Activated CD8-positive, alpha-beta memory T cell treated with anti-CD3 and anti-CD28 coated beads, Interleukin-2, amount 50 U/mL, for 24 hours (primary cell): ENCODE measurements around the gene DDX27.

Source experiments
- DNase-seq: peaks from one replicate; pipeline ENCODE4 v3.0.0-alpha.2; 2020; ENCODE audit errors: extremely low read depth

Gene DDX27

DNA sequence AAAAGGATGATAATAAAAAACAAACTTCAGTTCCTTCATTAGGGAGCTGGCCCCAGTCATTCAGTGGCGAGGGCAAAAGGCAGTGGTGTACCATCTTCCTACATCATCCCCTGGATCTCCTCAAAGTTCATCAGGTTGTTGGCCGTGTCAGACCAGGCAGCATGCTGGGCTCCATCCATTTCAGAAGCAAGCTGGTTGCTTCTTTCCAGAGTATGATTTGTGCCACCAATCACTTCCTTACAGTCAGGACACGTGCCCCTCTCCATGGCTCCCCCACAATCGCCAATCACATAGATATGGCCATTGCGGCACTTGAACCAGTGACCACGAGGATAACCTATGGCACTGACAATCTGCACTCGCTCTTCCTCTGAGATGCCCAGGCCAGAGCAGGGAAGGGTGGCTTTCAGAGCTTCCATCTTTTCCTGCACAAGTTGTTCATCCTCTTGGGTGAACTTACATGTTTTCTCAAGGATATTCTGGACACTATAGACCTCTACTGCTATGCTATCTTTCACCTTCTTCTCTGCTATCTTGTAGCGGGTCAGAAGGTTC lies 28.0 kb downstream of the DDX27 start:
- DNase-seq, result no peak

DNA sequence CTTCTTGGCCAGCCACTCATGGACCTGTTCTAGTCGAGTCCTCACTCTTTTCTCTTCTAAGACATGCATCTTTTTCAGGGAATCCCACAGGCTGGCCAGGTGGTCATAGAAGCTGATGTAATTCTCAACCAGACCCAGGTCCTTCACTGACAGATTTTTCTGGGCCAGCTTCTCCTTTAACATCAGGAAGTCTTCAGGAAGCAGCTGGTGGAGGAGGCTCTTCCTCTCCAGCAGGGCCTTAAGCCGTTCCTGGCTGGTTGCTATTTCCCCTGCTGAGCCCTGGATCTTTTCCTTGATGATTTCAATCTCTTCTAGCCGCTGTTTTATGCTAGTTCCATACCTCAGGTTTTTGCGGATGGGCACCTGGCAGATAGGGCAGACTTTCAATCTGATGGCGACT lies 28.6 kb downstream of the DDX27 start:
- no peak for DNase-seq

DNA sequence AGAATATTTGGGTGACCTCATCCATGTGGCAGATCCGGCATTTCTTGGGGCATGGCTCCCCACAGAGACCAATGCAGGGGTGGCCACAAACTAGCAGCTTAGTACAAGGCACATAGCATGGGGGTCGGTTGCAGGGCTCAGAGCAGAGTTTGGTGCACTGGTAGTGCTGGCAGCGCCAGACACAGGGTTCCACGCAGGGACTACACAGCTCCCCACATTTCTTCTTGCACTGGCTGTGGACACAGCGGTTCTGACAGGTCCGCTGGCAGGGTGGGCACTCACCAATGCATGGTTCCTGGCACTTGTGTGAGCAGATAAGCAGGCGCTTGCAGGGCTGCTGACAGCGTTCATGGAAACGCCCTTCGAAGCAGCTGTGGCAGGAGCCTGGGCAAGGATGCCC lies 29.1 kb downstream of the DDX27 start:
- no peak for DNase-seq

DNA sequence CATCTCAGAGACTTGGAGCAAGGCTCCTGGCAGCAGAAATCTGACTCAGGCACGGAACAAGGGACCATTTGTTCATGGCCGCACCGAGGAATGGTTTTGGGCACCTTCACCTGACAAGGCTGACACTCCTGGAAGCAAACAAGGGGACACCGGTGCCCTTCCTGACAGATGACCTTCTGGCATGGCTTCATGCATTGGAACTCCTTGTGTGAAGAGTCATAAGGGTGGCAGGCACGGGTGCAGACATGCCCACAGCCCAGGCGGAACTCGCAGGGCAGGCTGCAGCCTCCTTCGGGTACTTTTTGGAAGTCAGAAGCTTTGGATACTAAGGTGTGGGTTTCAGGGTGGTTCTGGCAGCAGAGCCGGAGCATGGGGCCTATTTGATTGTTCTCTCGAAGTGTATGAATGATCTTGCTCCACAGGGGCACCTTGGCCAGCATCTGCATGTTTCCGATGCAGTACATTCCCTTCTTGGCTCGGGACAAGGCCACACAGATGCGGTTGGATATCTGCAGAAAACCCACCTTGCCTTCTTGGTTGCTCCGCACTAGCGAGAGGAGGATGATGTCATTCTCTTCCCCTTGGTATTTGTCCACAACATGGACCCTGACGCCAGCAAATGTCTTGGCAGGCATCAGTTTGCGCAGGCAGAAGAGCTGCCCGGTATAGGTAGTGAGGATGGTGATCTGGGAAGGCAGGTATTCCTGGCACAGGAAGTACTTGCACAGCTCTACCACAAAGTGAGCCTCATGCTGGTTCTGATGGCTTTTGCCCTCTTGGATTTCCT lies 29.9 kb downstream of the DDX27 start:
- DNase-seq, result no peak

GRCh38 chr20:49252556-49253350 lies 33.5 kb downstream of the DDX27 start:
- no peak for DNase-seq

GRCh38 chr20:49256261-49256660 lies 37.0 kb downstream of the DDX27 start:
- no peak for DNase-seq

GRCh38 chr20:49259284-49259683 lies 40.1 kb downstream of the DDX27 start:
- DNase-seq, result no peak

GRCh38 chr20:49259799-49260198 lies 40.6 kb downstream of the DDX27 start:
- no peak for DNase-seq

DNA sequence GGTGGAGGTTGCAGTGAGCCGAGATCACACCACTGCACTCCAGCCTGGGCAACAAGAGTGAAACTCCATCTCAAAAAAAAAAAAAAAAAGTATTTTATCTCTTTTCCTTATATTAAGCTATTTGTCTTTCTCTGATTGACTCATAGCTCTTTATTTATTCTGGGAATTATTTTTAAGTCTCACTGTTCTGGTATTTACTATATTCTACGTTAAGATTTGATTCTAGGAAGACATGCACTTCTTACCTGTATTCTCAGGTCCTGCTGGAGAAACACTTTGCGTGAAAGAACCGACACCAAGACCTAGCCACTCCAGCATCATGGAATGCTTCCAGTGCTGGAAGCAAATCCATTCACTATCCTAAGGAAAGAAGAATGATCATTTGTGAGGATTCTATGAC lies 41.0 kb downstream of the DDX27 start:
- DNase-seq, result no peak

GRCh38 chr20:49261173-49261572 lies 42.0 kb downstream of the DDX27 start:
- DNase-seq, result no peak

DNA sequence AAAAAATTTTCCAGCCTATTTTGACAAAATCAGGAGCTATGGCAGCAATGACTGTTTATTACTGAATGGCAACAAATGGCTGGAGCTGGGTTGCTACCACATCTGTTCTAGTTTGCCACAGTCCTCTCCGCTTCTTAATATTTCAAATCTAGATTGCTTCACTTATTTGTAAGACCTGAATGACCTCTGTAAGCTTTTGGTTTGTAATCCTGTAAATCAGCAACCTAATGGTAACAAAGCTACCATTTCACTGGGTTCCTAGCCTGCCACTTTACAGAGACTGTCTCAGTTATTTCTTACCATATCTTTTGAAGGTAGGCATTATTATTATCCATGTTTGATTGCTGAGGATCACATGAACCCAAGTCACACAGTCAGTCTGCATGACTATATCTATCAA lies 43.2 kb downstream of the DDX27 start:
- DNase-seq, result no peak

DNA sequence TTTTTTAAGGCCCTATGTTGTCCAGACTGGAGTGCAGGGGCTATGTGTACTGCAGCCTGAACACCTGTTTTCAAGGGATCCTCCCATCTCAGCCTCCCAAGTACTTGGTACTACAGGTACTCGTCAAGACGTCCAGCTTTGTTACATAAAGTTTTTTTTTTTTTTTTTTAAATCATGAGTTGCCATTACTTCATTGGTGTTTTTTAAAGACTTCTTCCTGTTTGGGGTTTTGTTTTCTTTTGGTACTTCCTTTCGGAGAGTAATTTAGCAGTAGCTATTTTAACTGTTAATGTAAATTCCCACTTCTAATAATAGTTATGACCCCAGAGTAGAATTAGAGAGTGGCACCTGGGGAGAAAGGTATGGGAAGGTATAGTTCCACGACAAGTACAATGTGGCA lies 48.1 kb downstream of the DDX27 start:
- DNase-seq, result no peak

GRCh38 chr20:49268600-49269365 lies 49.6 kb downstream of the DDX27 start:
- DNase-seq, result no peak

DNA sequence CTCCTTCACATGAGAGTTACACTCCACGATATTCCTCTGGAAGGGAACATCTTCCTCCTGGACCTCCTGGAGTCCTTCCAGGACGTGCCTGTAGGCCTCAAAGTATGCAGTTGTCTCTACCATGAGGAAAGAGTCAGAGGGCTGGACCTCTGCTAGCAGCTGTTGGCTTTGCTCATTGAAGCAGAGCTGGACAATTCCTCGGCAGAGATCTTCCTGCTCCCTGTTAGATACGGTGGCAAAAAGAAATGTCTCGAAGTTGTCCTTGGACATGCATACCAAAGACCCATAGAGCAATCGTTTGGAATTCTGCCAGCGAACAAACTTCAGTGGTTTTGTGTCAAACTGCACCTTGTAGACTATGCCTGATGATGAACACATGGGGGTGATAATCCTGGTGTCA lies 51.0 kb downstream of the DDX27 start:
- DNase-seq, result no peak

DNA sequence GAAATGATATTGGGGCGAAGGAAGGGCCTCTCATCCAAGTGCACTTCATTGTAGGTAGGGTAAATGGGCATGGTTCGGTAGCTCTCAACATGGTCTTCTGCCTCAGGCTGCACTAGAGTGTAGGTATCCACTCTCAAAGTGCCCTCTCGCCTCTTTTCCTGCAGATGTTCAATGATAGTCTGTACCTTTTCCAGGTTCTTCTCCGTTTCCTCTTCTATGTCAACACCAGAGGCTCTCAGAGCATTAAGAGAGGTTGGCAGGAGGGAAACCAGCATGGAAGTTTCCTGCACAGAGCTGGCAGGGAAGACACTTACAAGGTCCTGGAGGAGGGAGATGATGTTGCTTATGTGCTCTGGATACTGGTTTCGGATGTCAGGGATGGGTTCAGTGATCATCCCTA lies 51.5 kb downstream of the DDX27 start:
- DNase-seq, result no peak

GRCh38 chr20:49272654-49273053 lies 53.4 kb downstream of the DDX27 start:
- no peak for DNase-seq

GRCh38 chr20:49273696-49274277 lies 54.6 kb downstream of the DDX27 start:
- no peak for DNase-seq

DNA sequence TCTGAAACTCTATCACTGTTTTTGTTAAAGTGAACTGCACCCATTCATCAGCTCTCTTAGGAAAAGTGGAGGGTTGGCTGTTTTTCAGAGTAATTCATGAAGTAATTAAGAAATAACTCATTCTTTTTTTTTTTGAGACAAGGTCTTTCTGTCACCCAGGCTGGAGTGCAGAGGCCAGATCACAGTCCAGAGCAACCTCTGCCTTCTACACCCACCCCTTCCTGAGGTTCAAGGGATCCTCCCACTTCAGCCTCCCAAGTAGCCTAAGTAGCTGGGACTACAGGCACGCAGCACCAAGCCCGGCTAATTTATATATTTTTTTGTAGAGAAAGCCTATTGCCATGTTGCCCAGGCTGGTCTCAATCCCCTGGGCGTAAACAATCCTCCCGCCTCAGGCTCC lies 56.0 kb downstream of the DDX27 start:
- DNase-seq, result no peak

DNA sequence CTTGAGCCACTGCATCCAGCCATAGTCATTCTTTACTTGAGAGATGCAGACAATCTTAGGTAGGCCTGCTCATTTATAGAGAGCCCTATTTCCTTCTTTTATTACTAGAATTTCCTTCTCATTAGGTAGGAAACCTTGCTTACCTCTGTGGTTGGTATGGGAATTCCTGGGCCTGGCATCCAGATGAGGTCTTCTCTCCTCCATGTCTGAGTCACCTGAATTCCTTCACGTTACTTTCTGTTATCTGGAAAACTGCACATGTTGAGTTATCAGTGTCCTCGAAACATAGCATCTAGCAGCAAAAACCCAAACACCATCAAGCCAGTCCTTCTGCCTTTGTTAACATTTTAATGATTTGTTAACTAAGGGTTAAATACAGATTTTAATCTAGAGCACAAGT lies 56.4 kb downstream of the DDX27 start:
- no peak for DNase-seq

DNA sequence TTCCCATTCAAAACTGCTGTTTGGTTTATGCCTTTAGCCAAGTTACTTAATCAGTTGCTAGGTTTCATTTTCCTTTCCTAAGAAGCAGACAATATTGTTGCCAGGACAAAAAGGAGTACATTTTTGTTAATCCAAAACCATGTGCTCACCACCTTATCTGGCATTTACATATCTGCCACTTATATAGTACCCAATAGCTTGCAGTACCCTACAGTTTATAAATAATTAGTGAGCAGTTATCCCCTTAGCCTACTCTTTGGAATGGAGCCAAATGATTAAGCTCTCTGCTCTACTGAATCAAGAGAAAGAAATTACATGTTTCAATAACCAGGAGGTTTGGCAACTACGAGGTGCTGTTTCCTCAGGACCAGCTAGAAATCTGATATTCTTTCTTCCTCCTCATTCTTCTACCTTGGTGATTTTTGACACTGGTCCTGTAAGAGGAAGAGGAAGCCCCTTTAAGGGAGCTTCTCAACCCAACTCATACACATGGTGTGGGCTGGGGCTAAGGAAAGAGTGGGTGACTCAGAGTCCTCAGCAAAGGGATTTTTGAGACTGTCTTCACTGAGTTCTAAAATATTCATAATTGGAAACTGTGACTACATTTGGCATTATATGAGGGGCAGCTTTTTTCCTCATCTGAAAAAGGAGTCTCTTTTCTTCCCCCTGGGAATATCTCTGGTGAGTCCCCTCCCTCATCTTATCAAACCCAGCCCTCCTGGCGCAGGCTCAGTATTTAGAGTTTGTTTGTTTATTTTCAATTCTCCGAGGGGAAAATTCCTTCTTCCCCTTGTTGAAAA lies 57.1 kb downstream of the DDX27 start:
- DNase-seq, result no peak
